Measurements from ENCODE around the gene RRAS2.
"Not testable (repeated sequence)": the region's sequence is repeated elsewhere in the genome, so short reads cannot be mapped to it uniquely, and the experiment has no call there.

The RRAS2 gene

DNA sequence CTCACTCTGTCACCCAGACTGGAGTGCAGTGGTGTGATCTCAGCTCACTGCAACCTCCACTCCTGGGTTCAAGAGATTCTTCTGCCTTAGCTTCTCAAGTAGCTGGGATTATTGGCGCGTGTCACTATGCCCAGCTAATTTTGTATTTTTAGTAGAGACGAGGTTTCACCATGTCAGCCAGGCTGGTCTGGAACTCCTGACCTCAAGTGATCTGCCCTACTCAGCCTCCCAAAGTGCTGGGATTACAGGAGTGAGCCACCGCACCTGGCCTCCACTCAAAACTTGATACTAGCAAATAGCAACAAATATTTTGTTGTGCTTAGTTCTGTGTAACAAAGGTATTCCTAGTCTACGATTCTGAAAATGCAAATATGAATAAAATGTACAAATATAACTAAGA lies 14.0 kb downstream of the RRAS2 start:
- not testable (repeated sequence) for H3K27ac ChIP-seq, H3K4me3 ChIP-seq

GRCh38 chr11:14342906-14343305 lies 16.1 kb downstream of the RRAS2 start:
- Histone ChIP-seq H3K27ac (no peak overlapping the region), H3K4me3 (no peak overlapping the region)

- Histone ChIP-seq H3K27ac (no peak overlapping the region), H3K4me3 (no peak overlapping the region)
Measured at GRCh38 chr11:14341968-14342367, 17.0 kb downstream of the RRAS2 start.

DNA sequence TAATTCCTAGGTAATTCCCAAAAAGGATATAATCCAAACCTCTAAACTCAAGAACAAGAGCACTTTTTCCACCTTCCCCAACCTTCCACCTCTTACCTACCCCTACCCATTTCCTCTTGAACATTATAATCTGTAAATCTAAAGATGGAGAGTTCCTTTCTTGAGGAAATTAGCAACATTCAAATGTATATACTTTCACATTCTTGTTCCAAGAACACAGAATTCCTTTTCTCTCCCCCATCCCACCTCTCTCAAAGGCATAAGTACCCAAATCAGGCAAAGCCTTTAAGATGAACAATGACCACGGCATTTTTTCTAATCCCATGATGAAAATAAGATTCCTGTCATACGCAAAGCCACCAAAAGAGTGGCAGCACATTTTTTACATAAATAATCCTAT lies 18.3 kb downstream of the RRAS2 start:
- Histone ChIP-seq H3K4me3 (no peak overlapping the region), H3K27ac (peak overlapping the region in 1 of 21 experiments; percentile 41)

- Histone ChIP-seq H3K4me3 (no peak overlapping the region), H3K27ac (no peak overlapping the region)
Measured at GRCh38 chr11:14339356-14339755, 19.6 kb downstream of the RRAS2 start.

DNA sequence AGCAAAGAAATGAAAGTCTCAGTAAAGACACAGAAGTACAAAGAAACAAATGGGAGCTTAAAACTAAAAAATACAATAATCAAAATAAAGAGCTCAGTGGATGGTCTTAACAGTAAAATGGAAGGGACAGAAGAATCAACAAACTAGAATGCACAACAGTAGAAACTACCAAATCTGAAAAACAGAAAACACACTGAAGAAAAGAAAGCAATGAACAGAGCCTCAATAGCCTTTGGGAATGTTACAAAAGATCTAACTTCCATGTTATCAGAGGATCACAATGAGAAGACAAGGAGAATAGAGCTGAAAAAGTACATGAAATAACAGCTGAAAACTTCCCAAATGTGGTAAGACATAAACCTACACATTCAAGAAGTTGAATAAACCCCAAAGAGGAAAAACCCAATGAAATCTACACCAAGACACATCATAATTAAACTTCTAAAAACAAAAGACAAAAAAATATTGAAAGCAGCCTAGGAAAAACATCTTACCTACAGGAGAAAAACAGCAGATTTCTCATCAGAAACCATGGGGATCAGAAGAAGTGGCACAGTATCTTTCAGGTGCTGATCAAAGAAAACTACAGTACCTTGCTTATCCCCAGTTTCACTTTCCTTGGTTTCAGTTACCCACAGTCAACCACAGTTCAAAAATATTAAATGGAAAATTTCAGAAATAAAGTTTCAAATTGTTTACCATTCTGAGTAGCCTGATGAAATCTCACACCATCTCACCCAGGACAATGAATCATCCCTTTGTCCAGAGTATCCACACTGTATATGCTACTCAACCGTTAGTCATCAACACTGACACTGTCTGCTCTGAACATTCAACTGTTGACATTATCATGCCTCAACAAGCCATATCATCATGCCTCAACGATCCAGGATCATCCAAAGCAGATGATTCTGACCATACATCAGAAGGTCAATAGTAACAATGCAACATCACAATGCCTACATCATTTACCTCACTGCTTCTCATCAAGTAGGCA lies 22.2 kb downstream of the RRAS2 start:
- no peak overlapping the region for H3K4me3 ChIP-seq

GRCh38 chr11:14335712-14336111 lies 23.3 kb downstream of the RRAS2 start:
- H3K27ac ChIP-seq: no peak overlapping the region
- no peak overlapping the region for H3K4me3 ChIP-seq

More for the DNA sequence above, 22.2 kb downstream of the RRAS2 start:
- H3K27ac ChIP-seq: no peak overlapping the region

DNA sequence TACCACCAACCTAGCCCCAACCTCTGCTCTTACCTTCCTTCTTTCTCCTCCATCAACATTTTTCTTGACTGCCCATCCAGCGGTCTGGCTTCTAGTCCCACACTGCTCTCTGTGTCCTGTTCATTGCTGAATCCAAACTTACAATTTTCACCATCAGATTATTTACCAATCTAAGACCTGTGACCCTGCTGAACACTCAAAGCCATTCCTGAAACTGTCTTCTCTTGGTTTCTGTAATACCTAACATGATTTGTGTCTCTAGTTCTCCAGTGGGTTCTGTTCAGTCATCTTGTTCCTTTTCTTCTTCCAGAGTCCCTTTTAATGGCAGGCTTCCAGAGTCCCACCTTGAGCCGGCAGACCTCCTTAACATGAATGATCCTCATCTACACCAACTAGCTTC lies 24.1 kb downstream of the RRAS2 start:
- no peak overlapping the region for H3K27ac ChIP-seq
- no peak overlapping the region for H3K4me3 ChIP-seq

GRCh38 chr11:14334192-14334591 lies 24.8 kb downstream of the RRAS2 start:
- H3K4me3 ChIP-seq: no peak overlapping the region
- no peak overlapping the region for H3K27ac ChIP-seq

DNA sequence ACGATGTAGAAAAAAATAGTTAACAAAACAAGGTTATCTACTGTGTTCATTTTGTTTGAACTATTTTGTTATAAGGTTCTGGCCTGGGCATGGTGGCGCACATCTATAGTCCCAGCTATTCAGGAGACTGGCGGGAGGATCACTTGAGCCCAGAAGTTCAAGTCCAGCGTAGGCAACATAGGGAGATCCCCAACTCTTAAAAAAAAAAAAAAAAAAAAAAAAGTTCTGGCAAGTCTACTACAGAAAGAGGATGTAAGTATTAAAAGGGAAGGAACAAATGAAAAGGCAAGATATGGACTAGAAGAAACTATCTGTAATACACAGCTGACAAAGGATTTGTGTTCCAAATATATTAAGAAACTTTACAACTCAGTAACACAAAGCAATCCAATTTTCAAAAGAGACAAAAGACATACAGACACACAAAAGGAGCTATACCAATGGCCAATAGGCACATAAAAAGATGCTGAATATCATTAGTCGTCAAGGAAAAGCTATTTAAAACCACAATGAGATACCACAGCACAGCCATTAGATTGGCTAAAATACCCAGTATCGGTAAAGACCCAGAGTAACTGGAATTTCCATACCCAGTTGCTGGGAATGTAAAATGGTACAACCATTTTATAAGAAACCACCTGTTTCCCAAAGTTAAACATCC lies 27.4 kb downstream of the RRAS2 start:
- Histone ChIP-seq H3K4me3 (no peak overlapping the region), H3K27ac (no peak overlapping the region)

- H3K4me3 ChIP-seq: no peak overlapping the region
- H3K27ac ChIP-seq: no peak overlapping the region
Measured at GRCh38 chr11:14330881-14331280, 28.1 kb downstream of the RRAS2 start.

DNA sequence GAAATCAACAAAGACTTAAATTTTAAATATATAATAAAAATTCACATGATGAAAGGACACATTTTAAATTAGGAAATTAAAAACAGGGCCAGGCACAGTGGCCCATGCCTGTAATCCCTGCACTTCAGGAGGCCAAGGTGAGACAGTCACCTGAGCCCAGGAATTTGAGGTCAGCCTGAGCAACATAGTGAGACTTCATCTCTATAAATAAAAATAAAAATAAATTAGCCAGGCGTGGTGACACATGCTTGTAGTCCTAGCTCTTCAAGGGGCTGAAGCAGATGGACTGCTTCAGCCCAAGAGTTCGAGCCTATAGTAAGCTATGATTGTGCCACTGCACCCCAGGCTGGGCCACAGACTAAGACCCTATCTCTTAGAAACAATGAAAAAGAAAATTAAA lies 29.3 kb downstream of the RRAS2 start:
- H3K4me3 ChIP-seq: no peak overlapping the region
- H3K27ac ChIP-seq: no peak overlapping the region

DNA sequence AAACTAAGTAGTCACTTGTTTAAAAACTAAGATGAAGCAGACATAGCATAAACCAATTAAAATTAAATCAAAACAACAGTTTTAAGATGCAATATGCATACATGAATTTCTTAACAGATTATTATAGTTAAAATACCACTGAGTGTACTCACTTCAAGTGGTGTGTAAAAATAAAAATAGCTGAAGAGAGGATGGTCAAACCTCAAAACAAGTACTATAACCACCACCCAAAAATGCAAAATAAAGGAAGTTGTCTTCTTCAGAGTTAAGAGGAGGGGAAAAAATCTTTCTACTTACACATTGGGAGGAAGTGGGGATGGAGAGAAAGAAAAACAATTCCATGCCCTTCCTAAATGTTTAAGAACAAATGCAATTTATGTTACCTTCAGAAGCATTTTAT lies 31.9 kb downstream of the RRAS2 start:
- Histone ChIP-seq H3K4me3 (no peak overlapping the region), H3K27ac (no peak overlapping the region)

- no peak overlapping the region for H3K4me3 ChIP-seq
- H3K27ac ChIP-seq: no peak overlapping the region
Measured at GRCh38 chr11:14323118-14323676, 35.8 kb downstream of the RRAS2 start.

GRCh38 chr11:14322510-14322909 lies 36.5 kb downstream of the RRAS2 start:
- no peak overlapping the region for H3K4me3 ChIP-seq
- H3K27ac ChIP-seq: no peak overlapping the region

GRCh38 chr11:14320020-14320419 lies 39.0 kb downstream of the RRAS2 start:
- Histone ChIP-seq H3K4me3 (no peak overlapping the region), H3K27ac (no peak overlapping the region)

DNA sequence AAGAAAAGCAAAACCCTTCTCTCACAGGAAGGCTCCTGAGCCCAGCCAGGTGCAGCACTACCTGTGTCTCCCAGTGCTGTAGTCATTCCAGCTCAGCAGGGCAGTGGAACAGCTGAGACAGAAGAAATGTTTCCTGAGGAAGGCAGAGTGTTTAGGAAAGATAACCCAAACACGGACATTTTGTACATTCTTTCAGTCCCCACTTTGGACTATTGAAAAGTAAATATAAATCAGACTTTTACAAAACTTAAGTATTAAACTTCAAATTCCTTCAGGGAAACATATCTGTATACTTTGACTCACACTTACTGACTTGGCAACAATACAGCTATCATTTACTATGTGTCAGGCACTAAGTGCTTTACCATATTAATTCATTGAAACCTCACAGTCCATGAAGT lies 40.4 kb downstream of the RRAS2 start:
- Histone ChIP-seq H3K27ac (no peak overlapping the region), H3K4me3 (no peak overlapping the region)

- no peak overlapping the region for H3K4me3 ChIP-seq
- H3K27ac ChIP-seq: no peak overlapping the region
Measured at GRCh38 chr11:14317659-14318325, 41.2 kb downstream of the RRAS2 start.

DNA sequence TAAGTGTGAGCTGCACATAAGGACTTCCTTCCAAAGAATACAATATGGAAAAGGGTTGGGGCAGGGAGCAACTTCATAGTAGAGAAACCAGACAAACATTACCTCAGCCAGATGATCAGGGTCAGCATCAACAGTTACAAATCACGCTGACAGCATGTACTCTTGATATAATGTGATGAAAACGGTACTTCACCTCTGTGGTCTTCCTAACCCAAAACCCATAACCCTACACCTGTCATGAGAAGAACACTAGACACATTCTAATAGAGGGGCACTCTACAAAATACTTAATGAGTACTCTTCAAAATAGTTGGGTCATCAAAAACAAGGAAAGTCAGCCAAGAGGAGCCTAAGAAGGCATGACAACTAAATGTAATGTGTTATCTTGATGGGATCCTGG lies 43.9 kb downstream of the RRAS2 start:
- H3K4me3 ChIP-seq: no peak overlapping the region

GRCh38 chr11:14314127-14314526 lies 44.9 kb downstream of the RRAS2 start:
- H3K4me3 ChIP-seq: no peak overlapping the region
- H3K27ac ChIP-seq: no peak overlapping the region

More for the DNA sequence above, 43.9 kb downstream of the RRAS2 start:
- no peak overlapping the region for H3K27ac ChIP-seq

Data from skin epidermis (tissue), 12 donors.